Breast epithelium (tissue), 4 donors: Measurements from ENCODE around the gene LMAN2. TPM values are rescaled to one million over a fixed set of nuclear protein-coding genes. Genes with fewer than 3 reads are reported as not detected.

Source experiments
- DNase-seq, 2 donors: peaks; one replicate each; pipeline ENCODE4 v3.0.0-alpha.2; 2019; ENCODE audit warnings: low spot score in 2 of 2
- H3K27ac ChIP-seq, 2 donors: fragments of 200-600 bp; sonication (generic) in 1 of 2; one replicate each; pipeline ENCODE4 v1.5.1; 2016 to 2019; ENCODE audit warnings: mild to moderate bottlenecking in 1 of 2
- H3K27me3 ChIP-seq, 2 donors: fragments of 200-600 bp; sonication (generic) in 1 of 2; one replicate each; pipeline versions ENCODE4 v1.5.1 to v1.6.0; 2017 to 2019; ENCODE audit warnings: control low read depth in 1 of 2, mild to moderate bottlenecking in 1 of 2
- H3K36me3 ChIP-seq: fragments of 200-600 bp; one replicate; pipeline ENCODE4 v1.5.1; 2019
- H3K4me1 ChIP-seq, 2 donors: fragments of 200-600 bp; sonication (generic); one replicate each; pipeline ENCODE4 v1.5.1; 2016 to 2019; ENCODE audit warnings: control low read depth in 1 of 2
- H3K4me3 ChIP-seq, 3 donors: fragments of 200-600 bp; sonication (generic); 1 replicate in 2 of 3; 2 replicates in 1 of 3; pipeline ENCODE4 v1.5.1; 2016 to 2019; ENCODE audit warnings: mild to moderate bottlenecking in 3 of 3, moderate library complexity in 2 of 3
- H3K9me3 ChIP-seq, 2 donors: fragments of 200-600 bp; sonication (generic) in 1 of 2; one replicate each; pipeline ENCODE4 v1.5.1; 2016 to 2019; ENCODE audit warnings: control low read depth in 1 of 2
- CTCF ChIP-seq, 3 donors: fragments of 450-650 bp; IDR thresholded peaks; one replicate each; pipeline ENCODE4 v1.5.1; 2016 to 2017; ENCODE audit warnings: antibody characterized with exemption in 3 of 3, mild to moderate bottlenecking in 3 of 3, moderate library complexity in 3 of 3
- POLR2A ChIP-seq: fragments of 450-650 bp; IDR thresholded peaks from one replicate; pipeline ENCODE4 v1.6.1; 2016; ENCODE audit warnings: antibody characterized with exemption, mild to moderate bottlenecking, moderate library complexity
- POLR2AphosphoS5 ChIP-seq, 3 donors: sonication (generic); formaldehyde crosslinking; IDR thresholded peaks; one replicate each; pipeline ENCODE4 v1.6.1; 2017; ENCODE audit warnings: antibody characterized with exemption in 3 of 3
- intact Hi-C: fragments of 100-400 bp; cut with DNase I; formaldehyde crosslinking; loops from one replicate; pipeline ENCODE4 v1.15.1; 2023; ENCODE audit warnings: low total_unique reads
- total RNA-seq, 3 donors: library from RNA; depleted of rRNA; stranded (reverse); fragments of >200 nt; gene quantifications; one replicate each; pipeline ENCODE4 v1.1.0, GENCODE V29; 2016

Gene LMAN2
- total RNA-seq, 3 donors from 2014 or later: 139 to 188 (median 170) TPM

- Histone ChIP-seq H3K9me3 (no peaks in the 10 kb centered on the region), H3K4me1 (peaks cover 10 to 27% of the 10 kb centered on the region in 2 donors), H3K36me3 (no peaks in the 10 kb centered on the region), H3K27ac (peak overlapping the region; percentile 85 to 90), H3K27me3 (no peaks in the 10 kb centered on the region), H3K4me3 (no peak overlapping the region)
- TF ChIP-seq POLR2AphosphoS5 (IDR thresholded peaks at IDR 0.05) (no peak), POLR2A (no peak), CTCF (IDR thresholded peaks at IDR 0.05) (no peak)
- DNase-seq: no peak
- intact Hi-C loops: loop anchor here (10.0 kb wide), 1 partner anchor 1865 kb away; no protein-coding TSS in a partner anchor
Observed at GRCh38 chr5:177299697-177300096, 51.8 kb downstream of the LMAN2 start.

GRCh38 chr5:177297922-177298321 lies 53.5 kb downstream of the LMAN2 start:
- H3K27me3 ChIP-seq: no peaks in the 10 kb centered on the region
- no peak overlapping the region for H3K4me3 ChIP-seq
- H3K4me1 ChIP-seq: peaks cover 10 to 22% of the 10 kb centered on the region in 2 donors
- TF ChIP-seq POLR2AphosphoS5 (IDR thresholded peaks at IDR 0.05): no peak
- no peak for TF ChIP-seq POLR2A
- TF ChIP-seq CTCF (IDR thresholded peaks at IDR 0.05): no peak
- H3K9me3 ChIP-seq: no peaks in the 10 kb centered on the region
- no peaks in the 10 kb centered on the region for H3K36me3 ChIP-seq
- H3K27ac ChIP-seq: peak overlapping the region in 1 of 2 donors; percentile 4
- intact Hi-C loops: loop anchor here (10.0 kb wide), 1 partner anchor 1867 kb away; no protein-coding TSS in a partner anchor
- no peak for DNase-seq

GRCh38 chr5:177296581-177296980 lies 54.9 kb downstream of the LMAN2 start:
- no peak for DNase-seq
- Histone ChIP-seq H3K27me3 (no peaks in the 10 kb centered on the region), H3K36me3 (peaks cover 4% of the 10 kb centered on the region), H3K4me1 (peaks cover 1 to 13% of the 10 kb centered on the region in 2 donors), H3K4me3 (no peak overlapping the region), H3K9me3 (no peaks in the 10 kb centered on the region), H3K27ac (peak overlapping the region; percentile 40 to 71)
- no peak for TF ChIP-seq POLR2AphosphoS5 (IDR thresholded peaks at IDR 0.05)
- TF ChIP-seq POLR2A: no peak
- TF ChIP-seq CTCF (IDR thresholded peaks at IDR 0.05): no peak
- intact Hi-C loops: loop anchor here (10.0 kb wide), 1 partner anchor 1868 kb away; no protein-coding TSS in a partner anchor

GRCh38 chr5:177295924-177296323 lies 55.5 kb downstream of the LMAN2 start:
- Histone ChIP-seq H3K36me3 (peaks cover 4% of the 10 kb centered on the region), H3K4me3 (no peak overlapping the region), H3K27ac (peak overlapping the region; percentile 40 to 71), H3K27me3 (no peaks in the 10 kb centered on the region), H3K4me1 (peaks cover 0 to 6% of the 10 kb centered on the region in 2 donors), H3K9me3 (no peaks in the 10 kb centered on the region)
- TF ChIP-seq POLR2A (no peak), CTCF (IDR thresholded peaks at IDR 0.05) (no peak), POLR2AphosphoS5 (IDR thresholded peaks at IDR 0.05) (no peak)
- no peak for DNase-seq
- intact Hi-C loops: loop anchor here (10.0 kb wide), 1 partner anchor 1869 kb away; no protein-coding TSS in a partner anchor

- H3K36me3 ChIP-seq: peaks cover 4% of the 10 kb centered on the region
- TF ChIP-seq POLR2A (no peak), CTCF (IDR thresholded peaks at IDR 0.05) (no peak), POLR2AphosphoS5 (IDR thresholded peaks at IDR 0.05) (no peak)
- intact Hi-C loops: loop anchor here (10.0 kb wide), 1 partner anchor 1870 kb away; no protein-coding TSS in a partner anchor
- H3K4me1 ChIP-seq: no peaks in the 10 kb centered on the region
- H3K27ac ChIP-seq: no peak overlapping the region
- H3K9me3 ChIP-seq: no peaks in the 10 kb centered on the region
- H3K4me3 ChIP-seq: no peak overlapping the region
- DNase-seq: no peak
- H3K27me3 ChIP-seq: no peaks in the 10 kb centered on the region
Observed at GRCh38 chr5:177294632-177295031, 56.8 kb downstream of the LMAN2 start.
